Urinary bladder (tissue), 4 donors: Measurements from ENCODE around the gene VSIR. TPM values are rescaled to one million over a fixed set of nuclear protein-coding genes. Genes with fewer than 3 reads are reported as not detected.

Experiments
- DNase-seq: peaks from one replicate; pipeline ENCODE4 v3.0.0-alpha.2; 2015; ENCODE audit errors: extremely low spot score
- H3K27ac ChIP-seq: one replicate; pipeline ENCODE4 v1.5.1; 2013; ENCODE audit warnings: low read depth, mild to moderate bottlenecking, moderate library complexity
- H3K36me3 ChIP-seq: one replicate; pipeline ENCODE4 v1.6.1; 2013; ENCODE audit warnings: mild to moderate bottlenecking, moderate library complexity; ENCODE audit not compliant: insufficient read depth
- H3K4me1 ChIP-seq: one replicate; pipeline ENCODE4 v1.6.1; 2013; ENCODE audit warnings: mild to moderate bottlenecking, moderate library complexity; ENCODE audit not compliant: insufficient read depth
- H3K4me3 ChIP-seq: one replicate; pipeline ENCODE4 v1.5.1; 2013; ENCODE audit warnings: low read depth, low read length
- WGBS: extraction: QIAGEN DNeasy Blood & Tissue Kit; methylation state at CpG from one replicate; pipeline ENCODE4 v1.1.7; 2013; 5-methylcytosine and 5-hydroxymethylcytosine counted together
- polyA plus RNA-seq: library from polyadenylated mRNA; stranded (reverse); fragments of 200-250 nt; gene quantifications from one replicate; pipeline ENCODE4 v1.2.3, GENCODE V29; 2013
- small RNA-seq: library from RNA; depleted of rRNA; stranded (forward); fragments of <200 nt; gene quantifications from one replicate; pipeline ENCODE3, GENCODE V24; 2014
- total RNA-seq: library from RNA; depleted of rRNA; stranded (reverse); fragments of >200 nt; gene quantifications from one replicate; pipeline ENCODE4 v1.2.3, GENCODE V29; 2014
- donor health status: healthy with polysubstance abuse.
- donor health status: healthy.

VSIR gene
- total and polyA plus RNA-seq, 2 donors, result 24.9 to 59.6 TPM

- H3K27ac ChIP-seq, result no peak overlapping the region
- H3K36me3 ChIP-seq, result no peaks in the 10 kb centered on the region
- 96% methylated on average over 18 of the region's 18 CpGs for WGBS
- no peaks in the 10 kb centered on the region for H3K4me1 ChIP-seq
- no peak overlapping the region for H3K4me3 ChIP-seq
- no peak for DNase-seq
Observed at GRCh38 chr10:71704816-71705215, 68.5 kb downstream of the VSIR start.

GRCh38 chr10:71703577-71703976, 69.7 kb downstream of the VSIR start:
- H3K36me3 ChIP-seq, result no peaks in the 10 kb centered on the region
- no peak for DNase-seq
- no peak overlapping the region for H3K27ac ChIP-seq
- WGBS, result 83% methylated on average over 11 of the region's 11 CpGs
- H3K4me1 ChIP-seq, result no peaks in the 10 kb centered on the region
- H3K4me3 ChIP-seq, result no peak overlapping the region

- WGBS, result 81% methylated on average over 11 of the region's 11 CpGs
- Histone ChIP-seq H3K36me3 (no peaks in the 10 kb centered on the region), H3K4me3 (no peak overlapping the region), H3K27ac (no peak overlapping the region), H3K4me1 (no peaks in the 10 kb centered on the region)
- DNase-seq, result no peak
Observed at GRCh38 chr10:71701496-71702132, 71.7 kb downstream of the VSIR start.

GRCh38 chr10:71700731-71701368, 72.5 kb downstream of the VSIR start:
- DNase-seq, result no peak
- H3K4me3 ChIP-seq, result no peak overlapping the region
- 88% methylated on average over 11 of the region's 11 CpGs for WGBS
- no peaks in the 10 kb centered on the region for H3K36me3 ChIP-seq
- no peak overlapping the region for H3K27ac ChIP-seq
- H3K4me1 ChIP-seq, result no peaks in the 10 kb centered on the region

GRCh38 chr10:71698737-71699136, 74.6 kb downstream of the VSIR start:
- Histone ChIP-seq H3K4me1 (no peaks in the 10 kb centered on the region), H3K36me3 (no peaks in the 10 kb centered on the region), H3K4me3 (no peak overlapping the region), H3K27ac (no peak overlapping the region)
- WGBS, result 85% methylated on average over 5 of the region's 5 CpGs
- no peak for DNase-seq

- Histone ChIP-seq H3K4me3 (no peak overlapping the region), H3K27ac (no peak overlapping the region), H3K4me1 (no peaks in the 10 kb centered on the region), H3K36me3 (no peaks in the 10 kb centered on the region)
- no peak for DNase-seq
- 74% methylated on average over 7 of the region's 7 CpGs for WGBS
Observed at GRCh38 chr10:71697938-71698709, 75.2 kb downstream of the VSIR start.

Small RNA genes within 50 kb of the gene (small RNA-seq; reads per million reads assigned to genes)
- 0.12 reads per million for gene MIR7152

Other genes with a start within 250 kb of the VSIR start
- gene C10orf105, start 53.7 kb downstream of the VSIR start, total RNA-seq, result 0.26 TPM
- gene C10orf105, start 53.7 kb downstream of the VSIR start, polyA plus RNA-seq, result 0.11 TPM
- gene PSAP, start 77.7 kb upstream of the VSIR start, total RNA-seq, result 424 TPM
- 964 TPM for gene PSAP, start 77.7 kb upstream of the VSIR start, polyA plus RNA-seq
- 15.9 TPM for gene CHST3, start 190.9 kb upstream of the VSIR start, total RNA-seq
- 17.1 TPM for gene CHST3, start 190.9 kb upstream of the VSIR start, polyA plus RNA-seq